GM12874 (cell line): ENCODE data around the gene GLIPR2.

Experiments
- TF ChIP-seq, protein P1 (sequence below): IDR thresholded peaks from 2 replicates; pipeline ENCODE4 v1.5.1; 2011; ENCODE audit warnings: low read depth, mild to moderate bottlenecking, control low read depth, low read length, moderate library complexity; ENCODE audit not compliant: insufficient read depth

Gene GLIPR2

GRCh38 chr9:36163786-36164170, 27.2 kb downstream of the GLIPR2 start:
- TF ChIP-seq, protein P1, sequence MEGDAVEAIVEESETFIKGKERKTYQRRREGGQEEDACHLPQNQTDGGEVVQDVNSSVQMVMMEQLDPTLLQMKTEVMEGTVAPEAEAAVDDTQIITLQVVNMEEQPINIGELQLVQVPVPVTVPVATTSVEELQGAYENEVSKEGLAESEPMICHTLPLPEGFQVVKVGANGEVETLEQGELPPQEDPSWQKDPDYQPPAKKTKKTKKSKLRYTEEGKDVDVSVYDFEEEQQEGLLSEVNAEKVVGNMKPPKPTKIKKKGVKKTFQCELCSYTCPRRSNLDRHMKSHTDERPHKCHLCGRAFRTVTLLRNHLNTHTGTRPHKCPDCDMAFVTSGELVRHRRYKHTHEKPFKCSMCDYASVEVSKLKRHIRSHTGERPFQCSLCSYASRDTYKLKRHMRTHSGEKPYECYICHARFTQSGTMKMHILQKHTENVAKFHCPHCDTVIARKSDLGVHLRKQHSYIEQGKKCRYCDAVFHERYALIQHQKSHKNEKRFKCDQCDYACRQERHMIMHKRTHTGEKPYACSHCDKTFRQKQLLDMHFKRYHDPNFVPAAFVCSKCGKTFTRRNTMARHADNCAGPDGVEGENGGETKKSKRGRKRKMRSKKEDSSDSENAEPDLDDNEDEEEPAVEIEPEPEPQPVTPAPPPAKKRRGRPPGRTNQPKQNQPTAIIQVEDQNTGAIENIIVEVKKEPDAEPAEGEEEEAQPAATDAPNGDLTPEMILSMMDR: no peak

- TF ChIP-seq, protein P1: no peak
Observed at GRCh38 chr9:36164372-36164771, 27.8 kb downstream of the GLIPR2 start.

- TF ChIP-seq, protein P1: no peak
Observed at GRCh38 chr9:36164989-36165388, 28.5 kb downstream of the GLIPR2 start.

DNA sequence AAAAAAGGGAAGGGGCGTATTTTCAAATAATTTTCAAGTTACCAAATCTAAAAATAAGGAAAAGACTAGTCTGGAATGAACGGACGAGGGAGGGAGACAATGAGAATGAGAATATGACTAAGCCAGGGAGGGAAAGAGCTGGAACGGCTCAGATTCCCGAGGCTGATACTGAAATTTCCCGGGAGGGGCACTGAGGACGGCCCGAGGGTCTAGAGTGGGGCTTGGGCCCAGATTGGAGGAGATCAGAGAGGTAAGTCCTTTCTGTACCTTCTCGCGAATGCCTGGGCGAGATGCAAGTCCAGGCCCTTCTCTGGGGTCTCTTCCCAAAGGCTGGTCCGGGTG, 29.3 kb downstream of the GLIPR2 start:
- TF ChIP-seq, protein P1: no peak

- TF ChIP-seq, protein P1: peak; percentile 95
Observed at GRCh38 chr9:36166168-36166927, 29.8 kb downstream of the GLIPR2 start.

GRCh38 chr9:36169166-36169565, 32.6 kb downstream of the GLIPR2 start, which contains the start of gene CCIN:
TSS of gene CCIN (plus strand) at chr9:36169388. CDS start at chr9:36169503, 115 bp downstream.
- TF ChIP-seq, protein P1: no peak

DNA sequence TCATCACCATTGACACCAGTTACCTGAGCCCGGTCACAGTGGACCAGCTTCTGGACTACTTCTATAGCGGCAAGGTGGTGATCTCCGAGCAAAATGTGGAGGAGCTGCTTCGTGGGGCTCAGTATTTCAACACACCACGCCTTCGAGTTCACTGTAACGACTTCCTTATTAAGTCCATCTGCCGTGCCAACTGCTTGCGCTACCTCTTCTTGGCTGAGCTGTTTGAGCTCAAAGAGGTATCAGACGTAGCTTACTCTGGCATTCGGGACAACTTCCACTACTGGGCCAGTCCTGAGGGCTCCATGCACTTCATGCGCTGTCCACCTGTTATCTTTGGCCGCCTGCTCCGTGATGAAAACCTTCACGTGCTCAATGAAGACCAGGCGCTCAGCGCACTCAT, 33.2 kb downstream of the GLIPR2 start:
- TF ChIP-seq, protein P1: no peak
